Myometrial cell (primary cell): ENCODE data around the gene IL1F10. TPM values are rescaled to one million over a fixed set of nuclear protein-coding genes. Genes with fewer than 3 reads are reported as not detected.

Source experiments
- total RNA-seq: library from RNA; depleted of rRNA; stranded (reverse); fragments of >200 nt; gene quantifications from 2 replicates; pipeline ENCODE4 v1.2.3, GENCODE V29; 2015

The IL1F10 gene
- not detected in 2 replicates for total RNA-seq

GRCh38 chr2:113067681-113068080, at the start of gene IL1F10:
Gene IL1F10 (plus strand): TSS chr2:113067970. CDS start chr2:113072739, 4,769 bp downstream.

GRCh38 chr2:113052396-113052917, 15.3 kb upstream of the IL1F10 start, which contains the start of gene IL36B:
Gene IL36B (minus strand): TSS chr2:113052867.

GRCh38 chr2:113058998-113059960, 8.5 kb upstream of the IL1F10 start, which contains the start of gene IL36RN:
Gene IL36RN (plus strand): TSS chr2:113059198. CDS start chr2:113059439, 241 bp downstream.

Other genes with a start within 250 kb of the IL1F10 start
- gene IL1B, start 231.2 kb upstream of the IL1F10 start, total RNA-seq = 0.18 TPM in 1 of 2 replicates, not detected in the other
- not detected in 2 replicates for gene IL37, start 156.8 kb upstream of the IL1F10 start, total RNA-seq
- not detected in 2 replicates for gene IL36G, start 90.0 kb upstream of the IL1F10 start, total RNA-seq
- gene IL36A, start 62.5 kb upstream of the IL1F10 start, total RNA-seq = not detected in 2 replicates
- not detected in 2 replicates for gene IL36B, start 15.1 kb upstream of the IL1F10 start, total RNA-seq
- gene IL36RN, start 8.8 kb upstream of the IL1F10 start, total RNA-seq = not detected in 2 replicates
- gene IL1RN, start 59.6 kb downstream of the IL1F10 start, total RNA-seq = not detected in 2 replicates
- gene PSD4, start 106.0 kb downstream of the IL1F10 start, total RNA-seq = 3.2 and 4.6 TPM in 2 replicates
- gene PAX8, start 211.0 kb downstream of the IL1F10 start, total RNA-seq = 0.18 and 0.86 TPM in 2 replicates